HCT116 (cell line): ENCODE results near the gene NPAS4.

Source experiments
- CEBPB ChIP-seq: IDR thresholded peaks from 2 replicates; pipeline ENCODE4 v1.6.1; 2012; ENCODE audit warnings: low read depth
- CTCF ChIP-seq, 3 experiments: fragments of 200-600 bp in 1 of 3; sonication (generic) in 1 of 3; IDR thresholded peaks in 2 of 3; conservative IDR thresholded peaks in 1 of 3; 2 replicates each; pipeline ENCODE4 v1.5.1; 2012 to 2017; ENCODE audit warnings: low read depth in 2 of 3, low read length in 2 of 3, antibody characterized with exemption in 1 of 3, borderline replicate concordance in 1 of 3, control low read depth in 1 of 3, mild to moderate bottlenecking in 1 of 3, mixed read lengths in 1 of 3, mixed run types in 1 of 3, moderate library complexity in 1 of 3; ENCODE audit not compliant: insufficient read depth in 1 of 3
- ELF1 ChIP-seq: IDR thresholded peaks from 2 replicates; pipeline ENCODE4 v1.6.1; 2012; ENCODE audit warnings: low read depth, borderline replicate concordance
- EZH2 ChIP-seq: fragments of 200-600 bp; sonication (generic); IDR thresholded peaks from 2 replicates; pipeline ENCODE4 v1.6.1; 2017; ENCODE audit warnings: antibody characterized with exemption, mixed run types
- EZH2phosphoT487 ChIP-seq: fragments of 200-600 bp; IDR thresholded peaks from 2 replicates; pipeline ENCODE4 v1.6.1; 2018; ENCODE audit warnings: antibody characterized with exemption, borderline replicate concordance
- POLR2A ChIP-seq: IDR thresholded peaks from 2 replicates; pipeline ENCODE4 v1.7.0; 2011; ENCODE audit warnings: borderline replicate concordance; ENCODE audit not compliant: insufficient read depth, insufficient read length; ENCODE audit errors: extremely low read depth
- POLR2AphosphoS5 ChIP-seq: IDR thresholded peaks from 2 replicates; pipeline ENCODE4 v1.6.1; 2011; ENCODE audit warnings: mild to moderate bottlenecking, low read depth, low read length, moderate library complexity
- RAD21 ChIP-seq: IDR thresholded peaks from 2 replicates; pipeline ENCODE4 v1.6.1; 2012; ENCODE audit warnings: low read depth, mild to moderate bottlenecking
- SP1 ChIP-seq: IDR thresholded peaks from 2 replicates; pipeline ENCODE4 v1.6.1; 2012; ENCODE audit warnings: low read depth
- TF ChIP-seq, protein P1 (sequence below): IDR thresholded peaks from 2 replicates; pipeline ENCODE4 v1.6.1; 2012

DNA sequence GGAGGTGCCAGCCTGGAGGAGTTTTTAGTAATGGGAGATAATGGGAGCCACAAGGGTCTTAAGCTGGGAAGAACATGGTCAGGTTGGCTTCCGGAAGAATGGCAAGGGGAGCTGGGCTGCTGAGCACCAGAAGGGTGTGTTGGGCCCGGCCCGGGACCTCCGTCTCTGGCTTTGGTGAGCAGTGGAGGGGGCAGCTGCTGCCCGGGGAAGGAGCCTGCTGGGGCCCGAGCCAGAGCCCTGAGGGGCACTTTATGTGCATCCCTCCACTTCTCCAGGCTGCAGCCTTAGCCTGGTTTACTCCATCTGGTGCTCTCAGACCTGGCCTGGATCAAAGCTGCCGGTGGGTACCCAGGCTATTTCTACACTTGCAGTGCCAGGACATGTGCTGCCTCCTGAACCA, 8.7 kb upstream of the NPAS4 start:
- TF ChIP-seq CTCF (IDR thresholded peaks at IDR 0.05 in 2 of 3, conservative IDR thresholded peaks at IDR 0.05 in 1 of 3; ENCODE audit: borderline replicate concordance in 1 of 3, insufficient read depth in 1 of 3, low read depth in 2 of 3, low read length in 2 of 3) (no peak), EZH2 (no peak), EZH2phosphoT487 (no peak), POLR2A (no peak), RAD21 (no peak), ELF1 (no peak), POLR2AphosphoS5 (no peak), SP1 (no peak), CEBPB (no peak)
- TF ChIP-seq, protein P1, sequence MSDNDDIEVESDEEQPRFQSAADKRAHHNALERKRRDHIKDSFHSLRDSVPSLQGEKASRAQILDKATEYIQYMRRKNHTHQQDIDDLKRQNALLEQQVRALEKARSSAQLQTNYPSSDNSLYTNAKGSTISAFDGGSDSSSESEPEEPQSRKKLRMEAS, result no peak
